Hematopoietic multipotent progenitor cell treated with erythropoietin and hydrocortisone succinate and interleukin-3 and kit ligand, for 17 days (in vitro differentiated cells): ENCODE measurements around the gene MACF1.
A peak's percentile ranks its signal among the peaks of the same experiment; 100 is the strongest.
"Not testable (repeated sequence)": the region's sequence is repeated elsewhere in the genome, so short reads cannot be mapped to it uniquely, and the experiment has no call there.

Experiments
- DNase-seq: peaks from one replicate; pipeline ENCODE4 v3.0.0-alpha.2; 2015; ENCODE audit warnings: low spot score

The MACF1 gene

GRCh38 chr1:39181311-39181710, 23.2 kb upstream of the MACF1 start:
- DNase-seq: no peak

GRCh38 chr1:39182804-39183203, 21.7 kb upstream of the MACF1 start:
- DNase-seq: no peak

- DNase-seq: peak; percentile 20
Observed at GRCh38 chr1:39183503-39184353, 20.8 kb upstream of the MACF1 start.

GRCh38 chr1:39184354-39184818, 20.1 kb upstream of the MACF1 start:
- no peak for DNase-seq

GRCh38 chr1:39187275-39188046, 17.0 kb upstream of the MACF1 start:
- DNase-seq: no peak

- no peak for DNase-seq
Observed at GRCh38 chr1:39189592-39190041, 14.9 kb upstream of the MACF1 start.

- no peak for DNase-seq
Observed at GRCh38 chr1:39190096-39190495, 14.4 kb upstream of the MACF1 start.

GRCh38 chr1:39194398-39195051, 10.0 kb upstream of the MACF1 start:
- DNase-seq: no peak

- no peak for DNase-seq
Observed at GRCh38 chr1:39195166-39196111, 9.1 kb upstream of the MACF1 start.

- DNase-seq: no peak
Observed at GRCh38 chr1:39196244-39197215, 8.0 kb upstream of the MACF1 start.

GRCh38 chr1:39199593-39199992, 4.9 kb upstream of the MACF1 start:
- DNase-seq: no peak

- DNase-seq: no peak
Observed at GRCh38 chr1:39205102-39205780, 746 bp downstream of the MACF1 start.

GRCh38 chr1:39205781-39206464, 1.4 kb downstream of the MACF1 start:
- DNase-seq: no peak

GRCh38 chr1:39208360-39208759, 3.9 kb downstream of the MACF1 start:
- not testable (repeated sequence) for DNase-seq

- no peak for DNase-seq
Observed at GRCh38 chr1:39210649-39211048, 6.2 kb downstream of the MACF1 start.

- DNase-seq: no peak
Observed at GRCh38 chr1:39212499-39212898, 8.0 kb downstream of the MACF1 start.

GRCh38 chr1:39213511-39214002, 9.1 kb downstream of the MACF1 start:
- no peak for DNase-seq

GRCh38 chr1:39214021-39214713, 9.7 kb downstream of the MACF1 start:
- no peak for DNase-seq
